ENCODE results near the gene TXK.

GRCh38 chr4:48044298-48044697 lies 89.8 kb downstream of the TXK start:
- TF ChIP-seq EZH2phosphoT487 (IDR thresholded peaks at IDR 0.05; ENCODE audit: borderline replicate concordance, low read depth) (no peak), MAX (IDR thresholded peaks at IDR 0.05; ENCODE audit: low read depth) (no peak), CTCF (IDR thresholded peaks at IDR 0.05) (no peak), EP300 (IDR thresholded peaks at IDR 0.05; ENCODE audit: borderline replicate concordance in 1 of 2, low read depth in 1 of 2, low read length in 1 of 2) (no peak), FOXJ3 (CRISPR knock-in tag; IDR thresholded peaks at IDR 0.05) (no peak), TCF12 (IDR thresholded peaks at IDR 0.05) (no peak), USF2 (IDR thresholded peaks at IDR 0.05; ENCODE audit: borderline replicate concordance, low read depth, low read length) (no peak), TAF1 (IDR thresholded peaks at IDR 0.05; ENCODE audit: borderline replicate concordance, low read depth, low read length) (no peak), JUND (IDR thresholded peaks at IDR 0.05) (no peak)
